ENCODE results near the gene KLHDC9. TPM values are rescaled to one million over a fixed set of nuclear protein-coding genes. Genes with fewer than 3 reads are reported as not detected.
"Not testable (repeated sequence)": the region's sequence is repeated elsewhere in the genome, so short reads cannot be mapped to it uniquely, and the experiment has no call there.

KLHDC9 gene
- polyA plus RNA-seq, 1 experiment: 1.1 TPM

DNA sequence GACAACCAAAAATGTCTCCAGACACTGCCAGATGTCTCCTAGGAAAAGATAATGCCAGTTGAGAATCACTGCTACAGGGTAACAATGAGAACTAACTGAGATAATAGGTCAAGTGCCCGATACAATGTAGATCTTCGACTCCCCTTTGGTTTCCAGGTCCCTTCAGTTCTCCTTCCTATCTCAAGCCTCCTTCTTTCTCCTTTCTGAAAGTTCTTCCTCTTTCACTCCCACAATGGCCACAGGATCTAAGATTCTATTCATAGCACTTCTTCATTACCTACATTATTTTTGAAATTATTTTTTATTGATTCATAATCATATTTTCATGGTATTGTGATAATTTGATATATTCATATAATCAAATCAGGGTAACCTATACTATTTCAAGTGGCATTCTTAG lies 13.4 kb downstream of the KLHDC9 start:
- DNase-seq (ENCODE audit: low read depth, low spot score): no peak
- Histone ChIP-seq H3K27me3 (ENCODE audit: control insufficient read depth, insufficient read depth, low read length) (no peaks in the 10 kb centered on the region), H3K27ac (ENCODE audit: low read depth, low read length) (no peak overlapping the region), H3K9me3 (ENCODE audit: control insufficient read depth, insufficient read depth, low read length) (no peaks in the 10 kb centered on the region), H3K4me3 (ENCODE audit: low read depth, low read length) (no peak overlapping the region)
- ChIA-PET CTCF (interaction anchor here (3.6 kb wide), 1 partner anchor 14 kb away, joined by 23 read pairs; the partner anchor contains the start of gene KLHDC9), POLR2A (no interaction called here)
- TF ChIP-seq, protein P1, sequence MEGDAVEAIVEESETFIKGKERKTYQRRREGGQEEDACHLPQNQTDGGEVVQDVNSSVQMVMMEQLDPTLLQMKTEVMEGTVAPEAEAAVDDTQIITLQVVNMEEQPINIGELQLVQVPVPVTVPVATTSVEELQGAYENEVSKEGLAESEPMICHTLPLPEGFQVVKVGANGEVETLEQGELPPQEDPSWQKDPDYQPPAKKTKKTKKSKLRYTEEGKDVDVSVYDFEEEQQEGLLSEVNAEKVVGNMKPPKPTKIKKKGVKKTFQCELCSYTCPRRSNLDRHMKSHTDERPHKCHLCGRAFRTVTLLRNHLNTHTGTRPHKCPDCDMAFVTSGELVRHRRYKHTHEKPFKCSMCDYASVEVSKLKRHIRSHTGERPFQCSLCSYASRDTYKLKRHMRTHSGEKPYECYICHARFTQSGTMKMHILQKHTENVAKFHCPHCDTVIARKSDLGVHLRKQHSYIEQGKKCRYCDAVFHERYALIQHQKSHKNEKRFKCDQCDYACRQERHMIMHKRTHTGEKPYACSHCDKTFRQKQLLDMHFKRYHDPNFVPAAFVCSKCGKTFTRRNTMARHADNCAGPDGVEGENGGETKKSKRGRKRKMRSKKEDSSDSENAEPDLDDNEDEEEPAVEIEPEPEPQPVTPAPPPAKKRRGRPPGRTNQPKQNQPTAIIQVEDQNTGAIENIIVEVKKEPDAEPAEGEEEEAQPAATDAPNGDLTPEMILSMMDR (IDR thresholded peaks at IDR 0.05; ENCODE audit: low read depth, low read length): no peak

DNA sequence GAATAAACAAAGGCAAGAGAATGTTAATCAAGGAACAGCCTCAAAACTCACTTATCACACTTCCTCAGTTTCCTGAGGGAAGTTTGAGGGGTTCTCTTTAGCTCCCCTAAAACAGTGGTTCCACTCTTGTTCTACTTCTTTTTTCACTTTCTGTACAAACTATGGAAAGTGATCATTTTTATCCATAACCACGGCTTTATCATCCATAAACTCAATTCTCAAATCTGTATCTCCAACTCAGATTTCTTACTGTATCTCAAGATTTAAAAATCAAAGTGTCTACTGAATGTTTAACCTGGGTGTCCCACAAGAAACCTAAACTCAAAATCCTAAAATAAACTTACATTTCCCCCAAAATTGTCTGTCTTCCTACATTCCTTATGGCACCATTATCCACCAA lies 15.8 kb downstream of the KLHDC9 start:
- no peak overlapping the region for H3K4me3 ChIP-seq (ENCODE audit: low read depth, low read length)
- TF ChIP-seq, protein P1 (IDR thresholded peaks at IDR 0.05; ENCODE audit: low read depth, low read length): no peak
- no peak for DNase-seq (ENCODE audit: low read depth, low spot score)
- CTCF ChIA-PET: interaction anchor here (3.6 kb wide), 1 partner anchor 17 kb away, joined by 23 read pairs; the partner anchor contains the start of gene KLHDC9
- no peaks in the 10 kb centered on the region for H3K27me3 ChIP-seq (ENCODE audit: control insufficient read depth, insufficient read depth, low read length)
- no peaks in the 10 kb centered on the region; the same call in 1 of the 2 replicates for H3K9me3 ChIP-seq (ENCODE audit: control insufficient read depth, insufficient read depth, low read length)
- no peak overlapping the region for H3K27ac ChIP-seq (ENCODE audit: low read depth, low read length)
- POLR2A ChIA-PET: no interaction called here

DNA sequence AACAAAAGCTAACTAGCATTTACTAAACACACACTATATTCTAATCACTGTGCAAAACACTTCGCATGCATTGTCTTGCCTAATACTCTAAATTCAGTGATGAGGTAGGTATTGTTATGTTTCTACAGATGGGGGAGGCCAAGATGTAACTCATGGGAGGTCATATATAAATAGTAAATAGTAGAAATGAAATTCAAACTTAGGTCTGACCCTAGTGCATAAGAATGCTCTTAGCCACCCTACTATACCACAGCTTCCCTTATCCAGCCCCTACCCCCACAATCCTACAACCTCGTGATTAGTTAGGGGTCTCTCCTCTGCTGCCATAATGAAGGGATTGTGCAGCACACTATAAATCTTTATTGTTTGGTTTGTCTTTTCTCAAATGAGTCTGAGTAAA lies 16.4 kb downstream of the KLHDC9 start:
- ChIA-PET POLR2A (interaction anchor here (0.5 kb wide), 1 partner anchor 64 kb away, joined by 4 read pairs; no protein-coding TSS in a partner anchor), CTCF (interaction anchor here (3.6 kb wide), 1 partner anchor 17 kb away, joined by 23 read pairs; the partner anchor contains the start of gene KLHDC9)
- Histone ChIP-seq H3K27me3 (ENCODE audit: control insufficient read depth, insufficient read depth, low read length) (no peaks in the 10 kb centered on the region), H3K9me3 (ENCODE audit: control insufficient read depth, insufficient read depth, low read length) (no peaks in the 10 kb centered on the region; the same call in 1 of the 2 replicates), H3K4me3 (ENCODE audit: low read depth, low read length) (no peak overlapping the region), H3K27ac (ENCODE audit: low read depth, low read length) (no peak overlapping the region)
- no peak for DNase-seq (ENCODE audit: low read depth, low spot score)
- TF ChIP-seq, protein P1 (IDR thresholded peaks at IDR 0.05; ENCODE audit: low read depth, low read length): no peak

DNA sequence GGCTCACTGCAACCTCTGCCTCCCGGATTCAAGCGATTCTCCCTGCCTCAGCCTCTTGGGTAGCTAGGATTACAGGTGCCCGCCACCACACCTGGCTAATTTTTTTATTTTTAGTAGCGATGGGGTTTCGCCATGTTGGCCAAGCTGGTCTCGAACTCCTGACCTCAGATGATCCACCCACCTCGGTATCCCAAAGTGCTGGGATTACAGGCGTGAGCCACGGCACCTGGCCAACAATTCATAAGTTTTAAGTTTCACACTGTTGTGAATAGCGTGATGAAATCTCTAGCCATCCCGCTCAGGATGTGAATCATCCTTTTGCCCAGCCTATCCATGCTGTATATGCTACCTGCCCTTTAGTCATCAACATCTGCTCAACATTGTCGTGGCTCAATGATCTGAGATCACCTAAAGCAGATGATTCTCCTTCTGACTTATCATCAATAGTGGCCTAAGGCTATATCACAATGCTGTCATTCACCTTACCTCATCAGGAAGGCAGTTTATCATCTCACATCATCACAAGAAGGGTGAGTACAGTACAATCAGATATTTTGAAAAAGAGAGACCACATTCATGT lies 17.1 kb downstream of the KLHDC9 start:
- POLR2A ChIA-PET: no interaction called here
- no peaks in the 10 kb centered on the region for H3K27me3 ChIP-seq (ENCODE audit: control insufficient read depth, insufficient read depth, low read length)
- H3K4me3 ChIP-seq (ENCODE audit: low read depth, low read length): no peak overlapping the region
- TF ChIP-seq, protein P1 (IDR thresholded peaks at IDR 0.05; ENCODE audit: low read depth, low read length): no peak
- H3K27ac ChIP-seq (ENCODE audit: low read depth, low read length): peak overlapping the region; percentile 77
- no peaks in the 10 kb centered on the region; the same call in 1 of the 2 replicates for H3K9me3 ChIP-seq (ENCODE audit: control insufficient read depth, insufficient read depth, low read length)
- DNase-seq (ENCODE audit: low read depth, low spot score): peak; percentile 67
- CTCF ChIA-PET: interaction anchor here (1.0 kb wide), 1 partner anchor 17 kb away, joined by 3 read pairs; no protein-coding TSS in a partner anchor

DNA sequence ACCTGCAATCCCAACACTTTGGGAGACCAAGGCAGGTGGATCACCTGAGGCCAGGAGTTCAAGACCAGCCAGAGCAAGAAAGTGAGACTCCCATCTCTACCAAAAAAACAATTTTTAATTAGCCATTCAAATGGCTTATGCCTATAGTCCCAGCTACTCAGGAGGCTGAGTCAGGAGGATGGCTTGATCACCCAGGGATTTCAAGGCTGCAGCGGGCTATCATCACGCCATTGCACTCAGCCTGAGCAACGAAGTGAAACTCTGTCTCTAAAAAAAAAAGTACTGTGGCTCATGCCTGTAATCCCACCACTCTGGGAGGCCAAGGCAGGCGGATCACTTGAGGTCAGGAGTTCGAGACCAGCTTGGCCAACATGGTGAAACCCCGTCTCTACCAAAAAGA lies 17.8 kb downstream of the KLHDC9 start:
- DNase-seq (ENCODE audit: low read depth, low spot score); H3K4me3 ChIP-seq (ENCODE audit: low read depth, low read length); H3K27me3 ChIP-seq (ENCODE audit: control insufficient read depth, insufficient read depth, low read length); H3K9me3 ChIP-seq (ENCODE audit: control insufficient read depth, insufficient read depth, low read length); POLR2A ChIA-PET: not testable (repeated sequence)
- CTCF ChIA-PET: interaction anchor here (1.0 kb wide), 1 partner anchor 18 kb away, joined by 3 read pairs; no protein-coding TSS in a partner anchor
- H3K27ac ChIP-seq (ENCODE audit: low read depth, low read length): peak overlapping the region; percentile 66
